GM19455 (cell line): ENCODE results near the gene DBN1.
"Not testable (repeated sequence)": the region's sequence is repeated elsewhere in the genome, so short reads cannot be mapped to it uniquely, and the experiment has no call there.

Experiments used
- ATAC-seq: cut with Tn5 transposase; IDR thresholded peaks from one replicate; pipeline ENCODE4 v1.9.1; 2021; ENCODE audit not compliant: unreplicated experiment

DBN1 gene

DNA sequence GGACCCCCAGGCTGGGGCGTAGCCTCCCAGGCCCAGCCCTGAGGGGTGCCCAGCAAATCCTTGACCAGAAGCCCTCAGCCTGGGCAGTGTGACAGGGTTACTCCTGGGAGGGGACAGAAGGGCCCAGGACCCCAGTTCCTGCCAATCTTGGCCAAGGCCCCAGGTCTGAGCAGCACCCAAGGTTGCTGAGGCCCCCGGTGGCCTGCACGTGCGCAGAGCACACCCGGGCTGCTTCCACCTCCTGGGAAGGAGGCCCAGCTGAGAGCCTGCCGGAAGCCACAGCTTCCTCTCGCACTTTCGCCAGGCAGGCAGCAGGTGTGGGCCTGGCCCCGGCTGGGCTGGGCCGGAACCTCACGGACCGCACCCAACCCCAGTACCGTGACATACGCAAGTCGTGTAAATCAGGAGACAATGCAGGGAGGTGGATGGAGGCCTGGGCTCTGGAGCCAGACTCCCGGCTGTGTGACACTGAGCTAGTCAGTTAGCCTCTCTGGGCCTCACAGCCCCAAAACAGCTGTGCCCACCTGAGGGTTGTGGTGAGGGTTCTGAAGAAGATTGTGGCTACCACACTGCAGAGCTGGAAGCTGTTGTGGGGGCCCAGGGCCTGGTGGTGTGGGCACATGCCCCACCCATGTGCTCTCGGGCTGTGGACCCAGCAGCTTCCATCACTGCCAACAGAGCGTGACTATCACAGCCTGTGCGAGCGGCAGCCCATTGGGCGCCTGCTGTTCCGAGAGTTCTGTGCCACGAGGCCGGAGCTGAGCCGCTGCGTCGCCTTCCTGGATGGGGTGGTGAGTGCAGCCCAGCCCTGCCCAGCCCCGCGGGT lies 41.9 kb downstream of the DBN1 start:
- peak; percentile 37 for ATAC-seq

DNA sequence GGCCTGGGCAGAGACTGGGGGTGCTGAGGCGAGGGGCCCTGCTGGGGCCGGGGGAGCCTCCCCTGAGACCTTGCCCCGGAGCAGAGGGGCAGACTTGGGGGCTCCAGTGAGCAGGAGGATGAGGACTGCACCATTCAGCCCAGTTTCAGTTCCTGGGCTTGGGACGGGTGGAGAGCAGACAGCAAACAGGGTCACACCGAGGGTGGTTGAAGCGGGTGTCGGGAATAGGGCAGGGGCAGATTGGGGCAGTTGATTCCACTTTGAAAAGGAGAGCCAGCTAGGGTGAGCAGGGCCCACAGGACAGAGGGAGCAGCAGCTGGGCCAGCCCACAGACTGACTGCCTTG lies 42.5 kb downstream of the DBN1 start:
- ATAC-seq: no peak

DNA sequence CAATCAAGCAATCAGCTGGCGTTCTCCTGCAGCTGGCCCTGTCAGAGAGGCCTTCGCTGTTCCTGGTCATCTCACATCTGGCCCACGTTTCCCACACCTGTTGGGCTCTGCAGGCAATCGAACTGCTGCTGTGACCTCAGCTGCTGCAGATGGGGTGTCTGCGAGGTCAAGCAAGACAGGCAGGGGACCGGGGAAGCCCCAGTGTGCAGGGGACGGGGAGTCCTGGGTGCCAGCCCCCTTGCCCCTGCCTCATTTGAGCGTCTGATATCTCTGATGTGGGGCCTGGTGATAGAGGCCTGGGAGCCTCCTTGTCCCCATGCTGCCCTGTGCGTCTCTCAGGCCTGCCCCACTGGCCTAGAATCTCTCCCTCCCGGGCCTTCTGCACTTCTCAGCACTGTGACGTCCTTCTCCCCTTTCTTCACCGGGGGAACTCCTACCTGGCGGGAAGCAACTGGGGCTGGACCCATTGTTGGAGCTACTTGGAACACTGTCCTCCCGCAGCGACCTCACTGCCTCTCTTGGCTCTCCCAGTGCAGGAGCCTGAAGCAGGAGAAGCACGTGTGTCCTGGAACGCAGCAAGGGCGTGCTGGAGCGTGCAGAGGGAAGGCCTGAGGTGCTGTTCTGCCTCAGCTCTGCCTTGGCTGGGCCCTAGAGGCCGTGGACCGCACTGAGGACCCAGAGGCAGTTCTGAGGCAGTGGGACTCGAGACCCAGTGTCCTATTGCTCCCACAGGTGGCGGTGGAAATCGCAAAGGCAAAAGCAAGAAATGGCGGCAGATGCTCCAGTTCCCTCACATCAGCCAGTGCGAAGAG lies 43.1 kb downstream of the DBN1 start:
- no peak for ATAC-seq

DNA sequence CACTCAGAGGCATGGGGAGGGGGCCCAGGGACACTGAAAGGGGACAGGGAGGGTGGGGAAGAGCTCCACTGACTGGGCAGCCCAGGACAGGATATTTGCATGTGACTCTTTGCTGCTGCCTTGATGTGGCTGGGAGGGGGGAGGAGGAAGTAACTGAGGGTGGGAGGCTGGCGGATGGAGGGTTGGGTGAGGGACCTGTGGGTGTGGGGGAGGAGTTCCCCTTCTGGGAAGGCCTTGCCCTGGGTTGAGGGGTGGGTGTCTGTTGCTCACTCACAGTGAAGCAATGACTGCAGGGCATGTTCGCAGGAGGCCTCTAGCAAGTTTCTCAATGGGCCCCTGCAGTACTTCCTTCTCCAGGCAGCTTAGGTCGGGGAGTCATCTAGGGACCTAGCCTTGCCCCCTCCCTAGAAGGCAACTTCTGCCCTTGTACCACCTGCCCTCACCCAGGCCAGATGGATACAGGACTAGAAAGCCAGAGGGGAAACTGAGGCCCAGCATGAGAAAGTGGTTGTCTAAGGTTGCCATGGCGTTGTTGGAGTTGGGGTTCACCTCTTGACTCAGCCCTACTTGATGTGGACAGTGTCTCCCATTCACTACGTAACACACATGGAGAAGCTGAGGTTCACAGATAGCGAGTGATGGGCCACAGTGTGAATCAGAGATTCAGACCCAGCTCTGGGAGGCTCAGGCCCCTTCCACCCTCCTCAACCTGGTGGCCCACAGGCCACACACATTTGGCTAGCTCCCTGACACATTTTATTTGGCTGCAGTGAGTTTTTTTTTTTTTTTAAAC lies 44.0 kb downstream of the DBN1 start:
- ATAC-seq: no peak

DNA sequence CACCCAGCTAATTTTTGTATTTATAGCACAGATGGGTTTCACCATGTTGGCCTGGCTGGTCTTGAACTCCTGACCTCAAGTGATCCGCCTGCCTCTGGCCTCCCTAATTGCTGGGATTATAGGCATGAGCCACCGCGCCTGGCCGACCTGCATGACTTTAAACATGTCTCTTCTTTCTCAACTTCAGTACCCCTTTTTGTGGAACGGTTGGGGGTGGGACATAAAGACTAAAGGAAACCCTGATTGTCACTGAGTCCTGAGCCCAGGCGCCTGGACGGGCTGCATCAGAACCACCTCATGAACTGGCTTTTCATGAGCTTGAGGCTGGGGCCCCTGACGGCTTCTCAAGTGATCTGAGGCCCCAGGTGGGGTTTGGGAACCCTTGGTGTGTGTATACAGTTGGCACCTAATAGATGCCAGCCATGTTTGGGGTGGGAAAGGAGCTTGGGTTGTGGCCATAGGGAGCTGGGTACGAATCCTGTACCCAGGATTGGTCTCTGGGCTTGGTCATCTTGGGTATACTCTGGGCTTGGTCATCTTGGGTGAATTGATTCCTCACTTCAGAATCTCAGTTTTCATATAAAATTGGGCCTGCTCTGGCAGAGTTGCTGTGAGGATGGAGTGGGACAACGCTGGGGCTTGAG lies 44.7 kb downstream of the DBN1 start:
- no peak for ATAC-seq

DNA sequence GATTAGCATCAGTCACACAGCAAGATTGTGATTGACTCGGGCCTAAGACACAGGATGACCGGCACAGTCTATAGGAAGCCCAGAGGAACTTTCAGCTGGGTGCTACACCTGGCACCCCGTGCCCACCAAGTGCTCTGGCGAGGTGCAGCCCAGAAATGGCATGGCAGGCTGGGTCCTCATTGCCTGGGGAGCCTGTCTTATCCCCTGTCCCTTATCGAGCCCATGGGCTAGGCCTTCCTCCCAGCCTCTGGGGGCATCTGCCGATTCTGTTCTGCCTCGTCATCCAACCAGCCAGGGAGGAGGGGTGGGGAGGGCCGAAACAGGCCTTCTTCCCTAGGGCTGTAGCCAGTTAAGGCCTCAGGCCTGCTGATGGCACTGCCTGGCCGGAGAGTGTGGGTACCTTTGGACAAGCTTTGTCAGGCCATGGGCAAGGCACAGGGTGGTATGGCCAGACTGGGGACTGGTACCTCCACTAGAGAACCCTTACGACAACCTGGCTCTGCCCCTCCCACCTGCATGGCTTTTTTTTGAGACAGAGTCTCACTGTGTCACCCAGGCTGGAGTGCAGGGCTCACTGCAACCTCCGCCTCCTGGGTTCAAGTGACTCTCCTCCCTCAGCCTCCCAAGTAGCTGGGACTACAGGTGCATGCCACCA lies 45.4 kb downstream of the DBN1 start:
- ATAC-seq: no peak

DNA sequence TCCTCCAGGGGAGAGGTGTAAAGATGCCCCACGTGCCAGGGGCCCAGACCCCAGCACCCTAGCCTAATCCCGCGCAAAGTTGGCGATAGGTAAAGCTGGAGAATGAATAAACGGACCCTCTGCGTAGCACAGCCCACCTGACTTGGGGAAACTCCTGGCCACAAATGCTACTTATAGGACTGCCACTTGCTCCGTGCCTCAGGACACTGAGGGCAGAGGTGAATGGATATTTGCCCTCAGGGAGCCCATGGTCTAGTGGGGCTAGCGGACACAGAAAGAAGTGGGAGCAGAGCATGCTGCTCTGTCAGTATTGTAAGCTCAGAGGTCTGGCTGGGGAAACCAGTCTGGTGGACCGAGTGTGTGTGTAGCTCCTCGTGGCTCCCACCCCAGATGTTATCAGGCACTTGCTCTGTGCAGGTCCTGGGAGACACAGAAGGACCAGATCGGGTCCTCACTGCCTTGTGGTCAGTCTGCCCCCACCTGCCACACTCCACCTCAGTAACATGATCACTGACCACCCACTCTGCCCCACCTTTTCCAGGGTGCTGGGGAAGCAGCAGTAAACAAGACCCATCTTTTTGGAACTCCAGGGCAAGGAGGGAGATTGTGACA lies 46.1 kb downstream of the DBN1 start:
- ATAC-seq: no peak

DNA sequence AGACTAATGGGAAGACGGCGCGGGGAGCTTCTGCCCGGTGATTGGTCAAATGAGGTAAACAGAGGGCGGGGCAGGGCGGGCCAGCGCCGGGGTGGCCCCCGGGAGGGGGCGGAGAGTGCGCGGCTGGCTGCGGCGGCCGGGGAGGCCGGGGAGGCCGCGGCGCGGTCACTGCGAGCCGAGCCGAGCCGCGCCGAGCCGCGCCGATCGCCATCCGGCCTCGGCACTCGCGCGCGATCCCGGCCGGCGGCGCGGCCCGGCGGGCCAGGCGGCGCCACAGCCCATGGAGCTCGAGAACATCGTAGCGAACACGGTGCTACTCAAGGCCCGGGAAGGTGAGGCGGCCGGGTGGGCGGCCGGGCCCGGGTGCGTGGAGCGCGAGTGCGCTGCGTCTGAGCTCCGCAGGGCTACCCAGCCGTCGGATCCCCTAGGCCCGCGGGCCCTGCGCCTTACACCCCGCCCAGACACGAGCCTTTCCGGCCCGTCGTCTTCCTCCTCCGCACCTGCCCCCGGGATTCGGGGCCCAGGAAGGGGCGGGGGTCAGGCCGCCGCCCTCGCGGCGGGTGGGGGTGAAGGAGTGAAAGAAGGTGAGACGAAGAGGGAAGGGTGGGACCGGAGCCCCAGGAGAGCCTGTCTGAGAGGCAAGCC lies 46.7 kb downstream of the DBN1 start, which contains the start of gene GRK6:
GRK6 (plus strand) TSS at position 111 of the 645 bp plus-strand sequence; CDS start at position 281, 170 bp downstream.
- ATAC-seq: peak; percentile 4

DNA sequence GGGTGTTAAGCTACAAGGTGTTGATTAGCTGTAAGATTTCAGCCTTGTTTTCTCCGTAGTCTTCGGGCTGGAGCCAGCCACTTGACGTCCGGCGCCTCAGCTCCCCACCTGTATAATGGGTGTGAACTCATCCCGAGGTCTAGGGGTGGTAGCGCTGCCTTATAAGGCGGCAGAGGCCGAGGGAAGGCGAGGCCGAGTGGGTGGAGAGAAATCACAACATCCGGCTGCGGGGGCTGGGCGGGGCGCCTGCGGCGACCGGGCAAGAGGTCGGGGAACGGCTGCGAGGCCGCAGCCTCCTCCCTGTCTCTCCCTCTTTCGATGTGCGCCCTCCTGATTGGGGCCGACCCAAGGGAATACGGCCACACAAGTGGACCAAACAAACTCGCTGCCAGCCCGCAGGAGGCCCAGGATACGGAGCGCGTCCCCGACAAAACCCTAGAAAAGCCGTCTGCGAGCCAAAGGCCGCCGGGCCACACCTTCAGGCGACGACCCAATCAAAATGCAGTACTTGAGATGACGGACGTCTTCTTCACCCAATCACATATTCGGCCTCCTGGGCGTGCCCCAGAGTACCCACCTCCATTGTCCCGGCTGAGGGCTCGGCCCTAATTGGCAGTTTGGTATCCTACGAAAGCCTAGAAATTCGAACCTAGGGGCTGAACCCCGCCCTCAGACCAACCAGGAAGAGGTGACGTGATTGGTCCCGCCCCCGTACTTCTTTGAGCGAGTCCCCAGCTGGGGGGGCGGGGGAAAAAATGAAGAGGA lies 47.5 kb downstream of the DBN1 start:
- ATAC-seq: peak; percentile 79

DNA sequence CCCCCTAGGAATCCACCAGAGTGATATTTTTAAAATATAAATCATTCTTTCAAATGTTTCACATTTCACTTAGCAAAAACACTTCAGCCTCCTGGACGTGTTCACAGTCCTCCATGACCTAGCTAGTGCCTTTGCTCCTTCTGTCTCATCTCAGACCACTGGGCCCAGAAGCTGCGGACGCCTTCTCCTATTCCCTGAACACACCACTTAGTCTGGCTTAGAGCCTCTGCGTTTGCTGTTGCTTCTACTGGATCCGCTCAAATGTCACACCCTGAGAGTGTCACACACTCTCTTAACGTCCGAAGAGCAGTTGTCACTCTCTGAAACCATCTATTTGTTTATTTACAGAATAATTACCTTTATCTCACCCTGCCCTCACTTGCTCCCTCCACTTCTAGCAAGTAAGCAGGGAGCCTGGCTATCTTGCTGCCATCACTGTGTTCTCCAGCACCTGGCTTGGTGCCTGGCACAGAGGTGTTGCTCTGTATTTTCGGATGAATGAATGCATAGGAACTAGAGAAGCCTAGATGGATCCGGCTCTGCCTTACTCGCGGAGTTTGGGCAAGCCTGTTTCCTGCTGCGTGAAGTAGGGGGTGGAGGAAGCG lies 48.1 kb downstream of the DBN1 start:
- ATAC-seq: no peak

DNA sequence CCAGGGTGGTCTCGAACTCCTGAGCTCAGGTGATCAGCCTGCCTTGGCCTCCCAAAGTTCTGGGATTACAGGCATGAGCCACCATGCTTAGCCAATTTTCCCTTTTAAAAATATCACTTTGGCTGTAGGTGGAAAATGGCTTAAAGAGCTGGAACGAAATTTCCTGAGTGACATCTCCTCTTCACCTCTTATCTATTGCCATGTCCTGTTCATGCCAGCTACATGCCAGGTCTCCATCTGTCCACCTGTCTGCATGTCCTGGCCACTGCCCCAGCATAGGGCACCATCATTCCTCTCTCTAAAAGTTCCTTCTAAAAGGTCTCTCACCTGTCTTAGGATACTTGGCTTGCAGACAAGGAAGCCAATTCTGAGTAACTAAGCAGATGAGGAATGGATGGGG lies 49.8 kb downstream of the DBN1 start:
- no peak for ATAC-seq

DNA sequence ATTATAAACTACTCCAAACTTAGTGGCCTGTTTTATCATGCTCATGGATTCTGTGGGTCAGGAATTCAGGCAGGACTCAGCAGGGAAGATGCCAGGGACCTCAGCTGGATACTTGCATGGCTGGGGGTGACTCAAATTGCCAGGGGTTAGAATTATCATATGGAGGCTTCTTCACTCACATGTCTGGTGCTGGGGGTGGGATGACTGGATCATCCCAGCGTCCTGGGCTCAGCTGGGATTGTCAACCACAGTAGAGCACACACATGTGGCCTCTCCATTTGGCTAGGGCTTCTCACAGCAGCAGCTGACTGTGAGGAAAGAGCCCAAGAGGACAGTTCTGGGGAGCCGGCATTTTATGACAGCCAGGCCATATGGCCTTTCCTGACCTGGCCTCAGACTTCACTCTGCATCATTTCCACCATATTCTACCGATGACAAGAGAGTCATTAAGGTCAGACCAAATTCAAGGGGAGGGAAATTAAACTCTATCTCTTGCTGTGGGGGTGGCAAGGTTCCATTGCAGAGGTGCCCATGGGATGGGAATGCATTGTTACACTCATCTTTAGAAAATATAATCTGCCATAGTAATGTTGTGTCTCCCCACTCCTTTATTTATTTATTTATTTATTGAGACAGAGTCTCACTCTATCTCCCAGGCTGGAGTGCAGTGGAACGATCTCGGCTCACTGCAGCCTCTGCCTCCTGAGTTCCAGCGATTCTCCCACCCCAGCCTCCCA lies 52.2 kb downstream of the DBN1 start:
- ATAC-seq: no peak

DNA sequence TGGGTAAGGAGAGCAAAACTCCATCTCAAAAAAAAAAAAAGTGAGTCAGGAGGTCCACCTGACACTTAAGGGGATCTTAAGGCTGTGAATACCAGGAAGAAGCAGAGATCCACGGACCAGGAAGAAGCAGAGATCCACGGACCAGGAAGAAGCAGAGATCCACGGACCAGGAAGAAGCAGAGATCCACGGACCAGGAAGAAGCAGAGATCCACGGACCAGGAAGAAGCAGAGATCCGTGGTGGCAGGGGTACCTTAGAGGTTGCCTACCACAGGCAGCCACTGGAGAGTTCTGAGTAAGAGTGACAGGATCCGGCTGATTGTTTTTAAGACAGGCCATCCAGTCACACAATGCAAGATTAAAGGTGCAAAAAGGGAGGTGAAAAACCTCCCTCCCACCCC lies 53.0 kb downstream of the DBN1 start:
- not testable (repeated sequence) for ATAC-seq

DNA sequence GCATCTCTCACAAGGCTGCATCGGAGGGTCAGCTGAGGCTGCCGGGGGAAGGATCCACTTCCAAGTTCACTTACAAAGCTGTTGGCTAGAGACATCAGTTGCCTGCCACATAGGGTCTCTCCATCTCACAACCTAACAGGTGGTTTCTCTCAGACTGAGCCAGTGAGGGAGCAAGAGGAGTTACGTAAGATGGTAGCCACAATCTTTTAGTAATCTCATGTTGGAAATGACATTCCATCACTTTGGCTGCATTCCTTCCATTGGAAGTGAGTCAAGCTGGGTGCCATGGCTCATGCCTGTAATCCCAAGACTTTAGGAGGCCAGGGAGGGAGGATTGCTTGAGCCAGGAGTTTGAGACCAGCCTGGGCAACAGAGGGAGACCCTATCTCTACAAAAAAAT lies 54.4 kb downstream of the DBN1 start:
- ATAC-seq: no peak

DNA sequence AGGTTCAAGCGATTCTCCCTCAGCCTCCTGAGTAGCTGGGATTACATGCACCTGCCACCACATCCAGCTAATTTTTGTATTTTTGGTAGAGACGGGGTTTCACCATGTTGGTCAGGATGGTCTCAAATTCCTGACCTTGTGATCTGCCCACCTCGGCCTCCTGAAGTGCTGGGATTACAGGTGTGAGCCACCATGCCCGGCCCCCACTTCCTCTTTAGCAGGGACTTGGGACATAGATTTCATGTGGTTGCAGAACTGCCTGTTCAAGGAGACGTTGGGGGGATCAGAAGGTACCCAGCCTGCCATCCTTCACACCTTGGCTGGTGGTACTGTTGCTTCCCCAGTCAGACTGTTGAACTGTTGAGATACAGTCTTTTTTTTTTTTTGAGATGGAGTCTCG lies 56.4 kb downstream of the DBN1 start:
- ATAC-seq: not testable (repeated sequence)

DNA sequence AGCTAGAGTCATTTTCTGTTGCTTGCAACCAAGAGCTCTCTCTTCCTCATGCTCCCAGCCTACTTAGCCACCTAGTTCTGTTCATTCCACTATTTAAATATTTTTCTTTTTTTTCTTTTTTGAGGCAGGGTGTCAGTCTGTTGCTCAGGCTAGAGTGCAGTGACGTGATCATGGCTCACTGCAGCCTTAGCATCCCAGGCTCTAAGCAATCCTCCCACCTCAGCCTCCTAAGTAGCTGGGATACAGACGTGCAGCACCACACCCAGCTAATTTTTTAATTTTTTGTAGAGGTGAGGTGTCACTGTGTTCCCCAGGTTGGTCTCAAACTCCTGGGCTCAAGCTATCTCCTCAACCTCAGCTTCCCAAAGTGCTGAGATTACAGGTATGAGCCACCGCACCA lies 59.0 kb downstream of the DBN1 start:
- no peak for ATAC-seq

DNA sequence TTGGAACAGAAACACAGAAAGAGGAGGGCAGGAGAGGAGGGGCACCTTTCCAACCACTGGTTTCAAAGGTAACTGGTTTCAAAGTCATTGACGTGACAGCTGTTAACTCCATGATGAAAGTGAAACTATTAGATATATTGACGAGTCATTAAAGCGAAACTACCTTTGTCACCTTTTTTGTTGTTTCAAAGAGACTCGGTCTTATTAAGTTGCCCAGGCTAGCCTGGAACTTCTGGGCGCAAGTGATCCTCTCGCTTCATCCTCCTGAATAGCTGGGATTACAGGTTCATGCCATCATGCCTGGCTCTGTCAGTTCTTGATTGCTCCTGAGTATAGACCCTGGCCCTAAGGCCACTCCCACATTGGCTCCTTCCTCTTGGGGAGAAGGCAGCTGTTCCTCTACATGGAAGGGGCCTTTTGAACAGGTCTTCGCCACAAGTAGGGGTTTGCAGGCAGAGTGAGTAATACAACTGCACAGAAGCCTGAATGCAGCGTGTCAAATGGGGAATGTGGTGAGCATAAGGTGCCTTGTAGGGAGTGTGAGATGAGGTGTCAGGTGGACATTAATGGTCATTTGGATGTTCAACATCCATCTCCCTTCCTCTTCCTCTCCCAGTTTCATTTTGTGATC lies 60.7 kb downstream of the DBN1 start:
- no peak for ATAC-seq
